ENCODE measurements around the gene ACADSB. TPM values are rescaled to one million over a fixed set of nuclear protein-coding genes. Genes with fewer than 3 reads are reported as not detected.

The ACADSB gene
- total and polyA plus RNA-seq, 2 experiments from 2014 or later, result 3.7 to 6.5 TPM

DNA sequence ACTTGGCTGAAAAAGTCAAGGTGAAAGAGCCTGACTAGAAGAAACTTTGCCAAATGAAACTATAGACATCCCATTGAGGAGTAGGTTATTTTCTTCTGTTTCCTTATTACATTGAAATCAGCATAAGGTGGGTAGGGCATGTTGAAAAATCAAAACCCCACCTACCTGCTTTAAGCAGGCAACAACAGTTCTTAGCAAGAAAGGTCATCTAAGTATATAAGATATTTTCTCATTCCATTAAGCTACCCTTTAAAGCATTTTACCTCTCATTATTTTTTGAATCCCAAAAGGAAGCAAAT is 30.8 kb downstream of the ACADSB start (continued):
- TF ChIP-seq STAT1 (IDR thresholded peaks at IDR 0.05; ENCODE audit: unreplicated experiment), result no peak
- no peak for TF ChIP-seq NANOG (IDR thresholded peaks at IDR 0.05; ENCODE audit: borderline replicate concordance)
- TF ChIP-seq, protein P1, sequence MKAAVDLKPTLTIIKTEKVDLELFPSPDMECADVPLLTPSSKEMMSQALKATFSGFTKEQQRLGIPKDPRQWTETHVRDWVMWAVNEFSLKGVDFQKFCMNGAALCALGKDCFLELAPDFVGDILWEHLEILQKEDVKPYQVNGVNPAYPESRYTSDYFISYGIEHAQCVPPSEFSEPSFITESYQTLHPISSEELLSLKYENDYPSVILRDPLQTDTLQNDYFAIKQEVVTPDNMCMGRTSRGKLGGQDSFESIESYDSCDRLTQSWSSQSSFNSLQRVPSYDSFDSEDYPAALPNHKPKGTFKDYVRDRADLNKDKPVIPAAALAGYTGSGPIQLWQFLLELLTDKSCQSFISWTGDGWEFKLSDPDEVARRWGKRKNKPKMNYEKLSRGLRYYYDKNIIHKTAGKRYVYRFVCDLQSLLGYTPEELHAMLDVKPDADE (IDR thresholded peaks at IDR 0.05), result no peak
- TF ChIP-seq, protein P2, sequence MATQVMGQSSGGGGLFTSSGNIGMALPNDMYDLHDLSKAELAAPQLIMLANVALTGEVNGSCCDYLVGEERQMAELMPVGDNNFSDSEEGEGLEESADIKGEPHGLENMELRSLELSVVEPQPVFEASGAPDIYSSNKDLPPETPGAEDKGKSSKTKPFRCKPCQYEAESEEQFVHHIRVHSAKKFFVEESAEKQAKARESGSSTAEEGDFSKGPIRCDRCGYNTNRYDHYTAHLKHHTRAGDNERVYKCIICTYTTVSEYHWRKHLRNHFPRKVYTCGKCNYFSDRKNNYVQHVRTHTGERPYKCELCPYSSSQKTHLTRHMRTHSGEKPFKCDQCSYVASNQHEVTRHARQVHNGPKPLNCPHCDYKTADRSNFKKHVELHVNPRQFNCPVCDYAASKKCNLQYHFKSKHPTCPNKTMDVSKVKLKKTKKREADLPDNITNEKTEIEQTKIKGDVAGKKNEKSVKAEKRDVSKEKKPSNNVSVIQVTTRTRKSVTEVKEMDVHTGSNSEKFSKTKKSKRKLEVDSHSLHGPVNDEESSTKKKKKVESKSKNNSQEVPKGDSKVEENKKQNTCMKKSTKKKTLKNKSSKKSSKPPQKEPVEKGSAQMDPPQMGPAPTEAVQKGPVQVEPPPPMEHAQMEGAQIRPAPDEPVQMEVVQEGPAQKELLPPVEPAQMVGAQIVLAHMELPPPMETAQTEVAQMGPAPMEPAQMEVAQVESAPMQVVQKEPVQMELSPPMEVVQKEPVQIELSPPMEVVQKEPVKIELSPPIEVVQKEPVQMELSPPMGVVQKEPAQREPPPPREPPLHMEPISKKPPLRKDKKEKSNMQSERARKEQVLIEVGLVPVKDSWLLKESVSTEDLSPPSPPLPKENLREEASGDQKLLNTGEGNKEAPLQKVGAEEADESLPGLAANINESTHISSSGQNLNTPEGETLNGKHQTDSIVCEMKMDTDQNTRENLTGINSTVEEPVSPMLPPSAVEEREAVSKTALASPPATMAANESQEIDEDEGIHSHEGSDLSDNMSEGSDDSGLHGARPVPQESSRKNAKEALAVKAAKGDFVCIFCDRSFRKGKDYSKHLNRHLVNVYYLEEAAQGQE (IDR thresholded peaks at IDR 0.05; ENCODE audit: unreplicated experiment), result no peak
- no peak for TF ChIP-seq JUNB (IDR thresholded peaks at IDR 0.05; ENCODE audit: unreplicated experiment)

DNA sequence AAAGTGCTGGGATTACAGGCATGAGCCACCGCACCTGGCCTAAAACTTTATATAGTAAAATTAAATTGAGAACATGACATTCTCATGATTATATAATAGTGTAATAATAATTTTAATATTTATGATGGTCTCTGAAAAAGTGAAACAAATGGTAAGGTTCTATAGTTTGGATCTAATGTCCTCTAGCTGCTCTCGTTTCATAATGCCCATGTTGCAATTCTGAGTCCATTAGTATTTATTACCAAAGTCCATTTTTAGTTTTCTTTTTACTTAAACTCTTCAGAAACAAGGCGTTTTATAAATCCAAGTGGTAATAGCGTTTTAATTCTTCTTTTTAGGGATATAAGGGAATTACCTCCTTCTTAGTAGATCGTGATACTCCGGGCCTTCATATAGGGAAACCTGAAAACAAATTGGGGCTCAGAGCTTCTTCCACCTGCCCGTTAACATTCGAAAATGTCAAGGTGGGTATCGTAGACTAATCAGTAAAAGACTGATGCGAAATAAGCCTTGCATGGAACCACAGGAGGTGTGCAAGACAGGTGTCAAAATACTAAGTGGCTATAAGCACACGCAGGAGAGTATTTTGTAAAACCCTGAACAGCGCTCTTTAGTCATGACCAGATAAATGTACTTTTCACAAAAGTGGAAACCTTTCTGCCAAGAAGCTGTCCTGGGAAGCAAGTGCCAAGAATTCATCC is 34.1 kb downstream of the ACADSB start:
- Histone ChIP-seq H3K4me1 (ENCODE audit: insufficient read depth) (peaks cover 9% of the 10 kb centered on the region; the same call in 1 of the 2 replicates), H3K27ac (ENCODE audit: low read depth) (no peak overlapping the region), H2AFZ (no peak overlapping the region), H4K20me1 (replicated peaks; ENCODE audit: insufficient read depth) (no peaks in the 10 kb centered on the region), H3K27me3 (ENCODE audit: insufficient read depth) (no peaks in the 10 kb centered on the region), H3F3A (replicated peaks; ENCODE audit: low read depth) (no peaks in the 10 kb centered on the region; the same call in 1 of the 2 replicates), H3K9me2 (ENCODE audit: insufficient read depth) (no peaks in the 10 kb centered on the region), H3K4me3 (no peak overlapping the region), H3K4me2 (no peak overlapping the region), H3K79me2 (replicated peaks; ENCODE audit: insufficient read depth) (no peaks in the 10 kb centered on the region), H3K36me3 (ENCODE audit: insufficient read depth) (no peaks in the 10 kb centered on the region)
- no peak for ATAC-seq
- DNase-seq (ENCODE audit: low spot score), result no peak
- H3K4me3 Mint-ChIP-seq, result no peak overlapping the region
- H3K36me3 Mint-ChIP-seq (ENCODE audit: low read depth), result no peaks in the 10 kb centered on the region; the same call in 2 of the 3 replicates
- TF ChIP-seq ZNF114 (CRISPR knock-in tag; IDR thresholded peaks at IDR 0.05) (no peak), NANOG (IDR thresholded peaks at IDR 0.05; ENCODE audit: borderline replicate concordance) (no peak), EZH2phosphoT487 (IDR thresholded peaks at IDR 0.05; ENCODE audit: unreplicated experiment) (no peak), JUNB (IDR thresholded peaks at IDR 0.05; ENCODE audit: unreplicated experiment) (no peak), ZNF331 (CRISPR knock-in tag; IDR thresholded peaks at IDR 0.05; ENCODE audit: low read depth) (no peak)
- TF ChIP-seq, protein P3, sequence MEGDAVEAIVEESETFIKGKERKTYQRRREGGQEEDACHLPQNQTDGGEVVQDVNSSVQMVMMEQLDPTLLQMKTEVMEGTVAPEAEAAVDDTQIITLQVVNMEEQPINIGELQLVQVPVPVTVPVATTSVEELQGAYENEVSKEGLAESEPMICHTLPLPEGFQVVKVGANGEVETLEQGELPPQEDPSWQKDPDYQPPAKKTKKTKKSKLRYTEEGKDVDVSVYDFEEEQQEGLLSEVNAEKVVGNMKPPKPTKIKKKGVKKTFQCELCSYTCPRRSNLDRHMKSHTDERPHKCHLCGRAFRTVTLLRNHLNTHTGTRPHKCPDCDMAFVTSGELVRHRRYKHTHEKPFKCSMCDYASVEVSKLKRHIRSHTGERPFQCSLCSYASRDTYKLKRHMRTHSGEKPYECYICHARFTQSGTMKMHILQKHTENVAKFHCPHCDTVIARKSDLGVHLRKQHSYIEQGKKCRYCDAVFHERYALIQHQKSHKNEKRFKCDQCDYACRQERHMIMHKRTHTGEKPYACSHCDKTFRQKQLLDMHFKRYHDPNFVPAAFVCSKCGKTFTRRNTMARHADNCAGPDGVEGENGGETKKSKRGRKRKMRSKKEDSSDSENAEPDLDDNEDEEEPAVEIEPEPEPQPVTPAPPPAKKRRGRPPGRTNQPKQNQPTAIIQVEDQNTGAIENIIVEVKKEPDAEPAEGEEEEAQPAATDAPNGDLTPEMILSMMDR (conservative IDR thresholded peaks at IDR 0.05; ENCODE audit: low read depth in 2 of 2), result no peak
- TF ChIP-seq, protein P1 (IDR thresholded peaks at IDR 0.05), result no peak
- peaks cover 20% of the 10 kb centered on the region for H3K4me1 Mint-ChIP-seq
- H3K27ac Mint-ChIP-seq, result no peak overlapping the region
- H3K27me3 Mint-ChIP-seq (ENCODE audit: insufficient read depth, low read depth, poor library complexity), result peaks cover 4% of the 10 kb centered on the region
- H3K9me3 Mint-ChIP-seq, result no peaks in the 10 kb centered on the region
